K562 (cell line): Measurements from ENCODE around the gene EFCAB10. TPM values are rescaled to one million over a fixed set of nuclear protein-coding genes. Genes with fewer than 3 reads are reported as not detected.

Experiments used
- ATAC-seq: fragments of 200-7000 bp; cut with Tn5 transposase; 3 replicates; pipeline ENCODE4 v1.9.1; 2020; ENCODE audit warnings: moderate library complexity
- BruUV-seq: library from RNA; stranded (reverse); fragments of 400-500 nt; replicated peaks from 2 replicates; lab custom pipeline; 2021; lab: Mats Ljungman, UMichigan
- CTCF ChIA-PET: fragments of 300-600 bp; formaldehyde crosslinking; extraction: SDS; loops from one replicate; lab custom pipeline; 2021; ENCODE audit warnings: low intra/inter-chr PET ratio; lab: Yijun Ruan, JAX
- POLR2A ChIA-PET: fragments of 300-600, 350-650 bp; sonication (Branson Sonifier 250); formaldehyde crosslinking; extraction: SDS; loops from one replicate; lab custom pipeline; 2021; ENCODE audit warnings: antibody characterized with exemption, inconsistent platforms; lab: Yijun Ruan, JAX
- DNase-seq, 4 experiments: peaks; one replicate each; pipeline versions ENCODE4 v3.0.0 to v3.0.0-alpha.2; 2011 to 2018; ENCODE audit warnings: low spot score in 3 of 4, mixed read lengths in 3 of 4; ENCODE audit errors: extremely low read depth in 1 of 4
- FAIRE-seq: peaks from 2 replicates; lab custom pipeline; 2011; peaks lifted over from hg19 to GRCh38; lab: Jason Lieb, UNC
- H2AFZ ChIP-seq: 2 replicates; pipeline ENCODE4 v1.6.0; 2011; ENCODE audit warnings: low read depth, low read length, control low read depth, inconsistent platforms
- H3K27ac ChIP-seq: fragments of 200-600 bp; 3 replicates; pipeline ENCODE4 v1.8.0; 2011; ENCODE audit warnings: low read depth, mild to moderate bottlenecking, control low read depth, inconsistent platforms, low read length, moderate library complexity, mixed read lengths; ENCODE audit errors: extremely low read depth
- H3K27me3 ChIP-seq, 2 experiments: fragments of 300-600 bp in 1 of 2; 2 replicates in 1 of 2; 3 replicates in 1 of 2; pipeline versions ENCODE4 v1.6.0 to v1.8.0; 2011; ENCODE audit warnings: inconsistent platforms in 2 of 2, low read length in 2 of 2, mild to moderate bottlenecking in 1 of 2, mixed read lengths in 1 of 2, moderate library complexity in 1 of 2; ENCODE audit not compliant: control insufficient read depth in 2 of 2, insufficient read depth in 2 of 2
- H3K36me3 ChIP-seq: fragments of 300-600 bp; 3 replicates; pipeline ENCODE4 v1.8.0; 2011; ENCODE audit warnings: mild to moderate bottlenecking, low read length, inconsistent platforms; ENCODE audit not compliant: control insufficient read depth, insufficient read depth
- H3K4me1 ChIP-seq, 2 experiments: fragments of 200-600 bp in 1 of 2; replicated peaks in 1 of 2; 2 replicates in 1 of 2; 3 replicates in 1 of 2; pipeline versions ENCODE4 v1.5.1 to v1.8.0; 2011; ENCODE audit warnings: inconsistent platforms in 2 of 2, low read length in 2 of 2, mild to moderate bottlenecking in 1 of 2, mixed read lengths in 1 of 2, moderate library complexity in 1 of 2; ENCODE audit not compliant: control insufficient read depth in 2 of 2, insufficient read depth in 2 of 2
- H3K4me2 ChIP-seq: 2 replicates; pipeline ENCODE4 v1.6.1; 2011; ENCODE audit warnings: low read length, control low read depth, inconsistent platforms, mixed read lengths; ENCODE audit not compliant: insufficient read depth
- H3K4me3 ChIP-seq: fragments of 200-600 bp; sonication (generic), shearing (Covaris generic); 2 replicates; pipeline ENCODE4 v1.5.1; 2016; ENCODE audit warnings: control low read depth, inconsistent platforms
- H3K79me2 ChIP-seq: fragments of 200-600 bp; 3 replicates; pipeline ENCODE4 v1.8.0; 2011; ENCODE audit warnings: low read length, inconsistent platforms; ENCODE audit not compliant: control insufficient read depth, insufficient read depth
- H3K9ac ChIP-seq, 2 experiments: 2 replicates each; pipeline versions ENCODE4 v1.6.0 to v1.6.1; 2011; ENCODE audit warnings: low read depth in 2 of 2, low read length in 2 of 2, control low read depth in 1 of 2, inconsistent platforms in 1 of 2, mild to moderate bottlenecking in 1 of 2, mixed read lengths in 1 of 2; ENCODE audit not compliant: insufficient read depth in 1 of 2
- H3K9me1 ChIP-seq: one replicate; pipeline ENCODE4 v1.6.0; 2011; ENCODE audit warnings: inconsistent platforms, mild to moderate bottlenecking, low read length, moderate library complexity; ENCODE audit not compliant: control insufficient read depth, insufficient read depth
- H3K9me3 ChIP-seq: replicated peaks from 2 replicates; pipeline ENCODE4 v1.5.1; 2011; ENCODE audit warnings: low read depth, low read length, inconsistent platforms; ENCODE audit not compliant: control insufficient read depth, insufficient read depth
- H4K20me1 ChIP-seq: replicated peaks from 2 replicates; pipeline ENCODE4 v1.6.1; 2011; ENCODE audit warnings: low read length, inconsistent platforms, mixed read lengths; ENCODE audit not compliant: control insufficient read depth, insufficient read depth
- BACH1 ChIP-seq: fragments of 200-800 bp; sonication (Bioruptor generic); IDR thresholded peaks from 2 replicates; pipeline ENCODE4 v1.6.1; 2016; ENCODE audit warnings: missing genetic modification characterization, missing compliant biosample characterization
- BHLHE40 ChIP-seq: IDR thresholded peaks from 2 replicates; pipeline ENCODE4 v1.6.1; 2011; ENCODE audit warnings: low read length, improper control_type of control experiment
- CBFA2T3 ChIP-seq: fragments of 450-650 bp; IDR thresholded peaks from 2 replicates; pipeline ENCODE4 v1.6.1; 2017
- NCOR1 ChIP-seq: fragments of 450-650 bp; IDR thresholded peaks from 2 replicates; pipeline ENCODE4 v1.6.1; 2016; ENCODE audit warnings: mild to moderate bottlenecking, moderate library complexity
- NUFIP1 ChIP-seq: fragments of 450-650 bp; IDR thresholded peaks from 2 replicates; pipeline ENCODE4 v1.6.1; 2018; ENCODE audit not compliant: partially characterized antibody
- PCBP1 ChIP-seq: fragments of 200-400 bp; formaldehyde crosslinking; IDR thresholded peaks from 2 replicates; pipeline ENCODE4 v1.6.1; 2018; ENCODE audit warnings: mild to moderate bottlenecking, low read depth, low read length; ENCODE audit not compliant: poor library complexity, severe bottlenecking
- PYGO2 ChIP-seq: fragments of 450-650 bp; IDR thresholded peaks from 2 replicates; pipeline ENCODE4 v1.6.1; 2016; ENCODE audit warnings: mild to moderate bottlenecking, missing genetic modification characterization, moderate library complexity, missing compliant biosample characterization
- RBM14 ChIP-seq: fragments of 200-400 bp; formaldehyde crosslinking; IDR thresholded peaks from 2 replicates; pipeline ENCODE4 v1.6.1; 2018; ENCODE audit warnings: low read depth, mild to moderate bottlenecking, low read length, moderate library complexity, borderline replicate concordance; ENCODE audit not compliant: insufficient read depth
- SMC3 ChIP-seq: conservative IDR thresholded peaks from 2 replicates; pipeline ENCODE4 v1.6.1; 2011; ENCODE audit warnings: low read depth, low read length, improper control_type of control experiment; ENCODE audit not compliant: insufficient read depth
- WGBS: fragments of 100-300 bp; shearing (Covaris generic); methylation state at CpG from one replicate; pipeline ENCODE4 v1.1.6; 2016; ENCODE audit warnings: low coverage, mixed read lengths; ENCODE audit not compliant: insufficient coverage; ENCODE audit errors: missing lambda C conversion rate; 5-methylcytosine and 5-hydroxymethylcytosine counted together
- in situ Hi-C: fragments of 300-500 bp; cut with MboI; formaldehyde crosslinking; loops from 4 replicates; pipeline ENCODE4 v1.15.0; 2018; ENCODE audit warnings: inconsistent platforms, mixed read lengths
- intact Hi-C: fragments of 100-400 bp; cut with micrococcal nuclease; formaldehyde crosslinking; loops from 2 replicates; pipeline ENCODE4 v1.14.2; 2022
- polyA plus RNA-seq, 8 experiments: library from polyadenylated mRNA; depleted of rRNA in 4 of 8; stranded (reverse) in 5 of 8; unstranded in 3 of 8; fragments of >200 nt; fragmentation: Nextera tagmentation in 2 of 8; fragmentation: Illumina TruSeq in 1 of 8; extraction: Ambion mirVana in 2 of 8; extraction: Trizol in 1 of 8; gene quantifications; 2 replicates each; pipeline versions ENCODE4 v1.2.1 to v1.2.3, GENCODE V29; 2011 to 2014; ENCODE audit warnings: inconsistent platforms in 1 of 8, missing spikeins in 1 of 8
- total RNA-seq, 7 experiments: library from RNA; depleted of rRNA in 6 of 7; stranded (reverse); fragments of >200 nt in 6 of 7; fragmentation: Illumina TruSeq in 2 of 7; extraction: Trizol in 2 of 7; gene quantifications; 2 replicates each; pipeline versions ENCODE4 v1.2.1 to v1.2.3, GENCODE V29; 2011 to 2021; ENCODE audit warnings: low replicate concordance in 1 of 7
- TF ChIP-seq, protein P1 (sequence below): fragments of 450-650 bp; IDR thresholded peaks from 2 replicates; pipeline ENCODE4 v1.6.1; 2016; ENCODE audit warnings: mild to moderate bottlenecking, moderate library complexity

The EFCAB10 gene
- total and polyA plus RNA-seq, 9 of the 15 experiments (the other 6 are each of a cell fraction or from before 2014, with no cell fraction given) = 5.0 to 21.4 (median 16.8) TPM

DNA sequence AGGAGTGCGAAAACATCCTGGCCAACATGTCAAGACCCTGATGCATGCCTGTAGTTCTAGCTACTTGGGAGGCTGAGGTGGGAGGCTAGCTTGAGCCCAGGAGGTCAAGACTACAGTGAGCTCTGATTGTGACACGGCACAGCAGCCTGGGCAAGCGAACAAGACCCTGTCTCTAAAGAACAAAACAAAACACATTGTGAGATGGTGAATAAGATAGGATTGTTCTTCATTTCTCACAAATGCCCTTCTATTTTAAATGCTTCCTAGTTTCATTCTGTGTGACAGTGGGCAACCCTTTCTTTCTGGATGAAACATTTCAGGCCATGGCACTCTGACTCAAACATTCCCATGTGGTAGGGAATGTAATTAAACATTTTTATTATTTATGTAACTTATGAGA lies 13.5 kb downstream of the EFCAB10 start:
- no peak for ATAC-seq
- no peak overlapping the region for H2AFZ ChIP-seq
- H4K20me1 ChIP-seq = no peaks in the 10 kb centered on the region
- H3K4me3 ChIP-seq = no peak overlapping the region
- intact Hi-C loops (no loop called here), in situ Hi-C loops (no loop called here)
- no peaks in the 10 kb centered on the region for H3K4me1 ChIP-seq
- H3K9ac ChIP-seq = no peak overlapping the region; a peak in 1 of 4 replicates
- no peaks in the 10 kb centered on the region for H3K27me3 ChIP-seq
- POLR2A ChIA-PET = interaction anchor here (0.6 to 1.1 kb wide), 3 partner anchors 18 to 448 kb away, joined by 3 read pairs; partner anchors contain the start of gene RINT1
- no peak for DNase-seq
- no peak for FAIRE-seq
- BruUV-seq = no TSS peak
- H3K36me3 ChIP-seq = peaks cover 71% of the 10 kb centered on the region
- H3K27ac ChIP-seq = no peak overlapping the region
- 97% methylated on average over 3 of the region's 3 CpGs for WGBS
- CTCF ChIA-PET = no interaction called here
- H3K4me2 ChIP-seq = no peak overlapping the region
- H3K79me2 ChIP-seq = no peaks in the 10 kb centered on the region
- H3K9me3 ChIP-seq = no peaks in the 10 kb centered on the region
- H3K9me1 ChIP-seq = no peaks in the 10 kb centered on the region
- TF ChIP-seq BACH1 (no peak), PCBP1 (no peak), BHLHE40 (no peak), NUFIP1 (no peak), NCOR1 (no peak), PYGO2 (tag) (no peak), RBM14 (no peak), CBFA2T3 (no peak), SMC3 (no peak)
- TF ChIP-seq, protein P1, sequence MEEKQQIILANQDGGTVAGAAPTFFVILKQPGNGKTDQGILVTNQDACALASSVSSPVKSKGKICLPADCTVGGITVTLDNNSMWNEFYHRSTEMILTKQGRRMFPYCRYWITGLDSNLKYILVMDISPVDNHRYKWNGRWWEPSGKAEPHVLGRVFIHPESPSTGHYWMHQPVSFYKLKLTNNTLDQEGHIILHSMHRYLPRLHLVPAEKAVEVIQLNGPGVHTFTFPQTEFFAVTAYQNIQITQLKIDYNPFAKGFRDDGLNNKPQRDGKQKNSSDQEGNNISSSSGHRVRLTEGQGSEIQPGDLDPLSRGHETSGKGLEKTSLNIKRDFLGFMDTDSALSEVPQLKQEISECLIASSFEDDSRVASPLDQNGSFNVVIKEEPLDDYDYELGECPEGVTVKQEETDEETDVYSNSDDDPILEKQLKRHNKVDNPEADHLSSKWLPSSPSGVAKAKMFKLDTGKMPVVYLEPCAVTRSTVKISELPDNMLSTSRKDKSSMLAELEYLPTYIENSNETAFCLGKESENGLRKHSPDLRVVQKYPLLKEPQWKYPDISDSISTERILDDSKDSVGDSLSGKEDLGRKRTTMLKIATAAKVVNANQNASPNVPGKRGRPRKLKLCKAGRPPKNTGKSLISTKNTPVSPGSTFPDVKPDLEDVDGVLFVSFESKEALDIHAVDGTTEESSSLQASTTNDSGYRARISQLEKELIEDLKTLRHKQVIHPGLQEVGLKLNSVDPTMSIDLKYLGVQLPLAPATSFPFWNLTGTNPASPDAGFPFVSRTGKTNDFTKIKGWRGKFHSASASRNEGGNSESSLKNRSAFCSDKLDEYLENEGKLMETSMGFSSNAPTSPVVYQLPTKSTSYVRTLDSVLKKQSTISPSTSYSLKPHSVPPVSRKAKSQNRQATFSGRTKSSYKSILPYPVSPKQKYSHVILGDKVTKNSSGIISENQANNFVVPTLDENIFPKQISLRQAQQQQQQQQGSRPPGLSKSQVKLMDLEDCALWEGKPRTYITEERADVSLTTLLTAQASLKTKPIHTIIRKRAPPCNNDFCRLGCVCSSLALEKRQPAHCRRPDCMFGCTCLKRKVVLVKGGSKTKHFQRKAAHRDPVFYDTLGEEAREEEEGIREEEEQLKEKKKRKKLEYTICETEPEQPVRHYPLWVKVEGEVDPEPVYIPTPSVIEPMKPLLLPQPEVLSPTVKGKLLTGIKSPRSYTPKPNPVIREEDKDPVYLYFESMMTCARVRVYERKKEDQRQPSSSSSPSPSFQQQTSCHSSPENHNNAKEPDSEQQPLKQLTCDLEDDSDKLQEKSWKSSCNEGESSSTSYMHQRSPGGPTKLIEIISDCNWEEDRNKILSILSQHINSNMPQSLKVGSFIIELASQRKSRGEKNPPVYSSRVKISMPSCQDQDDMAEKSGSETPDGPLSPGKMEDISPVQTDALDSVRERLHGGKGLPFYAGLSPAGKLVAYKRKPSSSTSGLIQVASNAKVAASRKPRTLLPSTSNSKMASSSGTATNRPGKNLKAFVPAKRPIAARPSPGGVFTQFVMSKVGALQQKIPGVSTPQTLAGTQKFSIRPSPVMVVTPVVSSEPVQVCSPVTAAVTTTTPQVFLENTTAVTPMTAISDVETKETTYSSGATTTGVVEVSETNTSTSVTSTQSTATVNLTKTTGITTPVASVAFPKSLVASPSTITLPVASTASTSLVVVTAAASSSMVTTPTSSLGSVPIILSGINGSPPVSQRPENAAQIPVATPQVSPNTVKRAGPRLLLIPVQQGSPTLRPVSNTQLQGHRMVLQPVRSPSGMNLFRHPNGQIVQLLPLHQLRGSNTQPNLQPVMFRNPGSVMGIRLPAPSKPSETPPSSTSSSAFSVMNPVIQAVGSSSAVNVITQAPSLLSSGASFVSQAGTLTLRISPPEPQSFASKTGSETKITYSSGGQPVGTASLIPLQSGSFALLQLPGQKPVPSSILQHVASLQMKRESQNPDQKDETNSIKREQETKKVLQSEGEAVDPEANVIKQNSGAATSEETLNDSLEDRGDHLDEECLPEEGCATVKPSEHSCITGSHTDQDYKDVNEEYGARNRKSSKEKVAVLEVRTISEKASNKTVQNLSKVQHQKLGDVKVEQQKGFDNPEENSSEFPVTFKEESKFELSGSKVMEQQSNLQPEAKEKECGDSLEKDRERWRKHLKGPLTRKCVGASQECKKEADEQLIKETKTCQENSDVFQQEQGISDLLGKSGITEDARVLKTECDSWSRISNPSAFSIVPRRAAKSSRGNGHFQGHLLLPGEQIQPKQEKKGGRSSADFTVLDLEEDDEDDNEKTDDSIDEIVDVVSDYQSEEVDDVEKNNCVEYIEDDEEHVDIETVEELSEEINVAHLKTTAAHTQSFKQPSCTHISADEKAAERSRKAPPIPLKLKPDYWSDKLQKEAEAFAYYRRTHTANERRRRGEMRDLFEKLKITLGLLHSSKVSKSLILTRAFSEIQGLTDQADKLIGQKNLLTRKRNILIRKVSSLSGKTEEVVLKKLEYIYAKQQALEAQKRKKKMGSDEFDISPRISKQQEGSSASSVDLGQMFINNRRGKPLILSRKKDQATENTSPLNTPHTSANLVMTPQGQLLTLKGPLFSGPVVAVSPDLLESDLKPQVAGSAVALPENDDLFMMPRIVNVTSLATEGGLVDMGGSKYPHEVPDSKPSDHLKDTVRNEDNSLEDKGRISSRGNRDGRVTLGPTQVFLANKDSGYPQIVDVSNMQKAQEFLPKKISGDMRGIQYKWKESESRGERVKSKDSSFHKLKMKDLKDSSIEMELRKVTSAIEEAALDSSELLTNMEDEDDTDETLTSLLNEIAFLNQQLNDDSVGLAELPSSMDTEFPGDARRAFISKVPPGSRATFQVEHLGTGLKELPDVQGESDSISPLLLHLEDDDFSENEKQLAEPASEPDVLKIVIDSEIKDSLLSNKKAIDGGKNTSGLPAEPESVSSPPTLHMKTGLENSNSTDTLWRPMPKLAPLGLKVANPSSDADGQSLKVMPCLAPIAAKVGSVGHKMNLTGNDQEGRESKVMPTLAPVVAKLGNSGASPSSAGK = no peak
